ENCODE measurements around the gene UBA1.

DNA sequence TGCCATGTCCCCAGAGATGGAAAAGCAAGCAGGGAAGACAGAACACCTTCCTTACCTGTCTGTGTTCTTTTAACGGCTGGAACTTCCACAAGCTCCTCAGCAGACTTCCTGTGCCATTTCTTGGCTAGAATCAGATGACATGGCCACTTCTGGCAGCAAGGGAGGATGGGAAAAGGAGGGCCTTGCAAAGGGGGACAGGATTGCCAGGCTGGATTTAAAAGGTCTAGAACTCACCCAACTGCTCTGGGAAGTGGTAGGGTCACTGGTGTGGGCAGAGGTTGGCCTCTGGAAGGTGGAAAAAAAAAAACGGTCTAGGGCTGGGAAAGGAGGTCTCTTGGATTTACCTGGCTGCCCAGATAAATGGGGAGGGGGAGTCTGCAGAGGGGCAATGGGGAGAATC lies 37.5 kb downstream of the UBA1 start:
- TF ChIP-seq, protein P1, sequence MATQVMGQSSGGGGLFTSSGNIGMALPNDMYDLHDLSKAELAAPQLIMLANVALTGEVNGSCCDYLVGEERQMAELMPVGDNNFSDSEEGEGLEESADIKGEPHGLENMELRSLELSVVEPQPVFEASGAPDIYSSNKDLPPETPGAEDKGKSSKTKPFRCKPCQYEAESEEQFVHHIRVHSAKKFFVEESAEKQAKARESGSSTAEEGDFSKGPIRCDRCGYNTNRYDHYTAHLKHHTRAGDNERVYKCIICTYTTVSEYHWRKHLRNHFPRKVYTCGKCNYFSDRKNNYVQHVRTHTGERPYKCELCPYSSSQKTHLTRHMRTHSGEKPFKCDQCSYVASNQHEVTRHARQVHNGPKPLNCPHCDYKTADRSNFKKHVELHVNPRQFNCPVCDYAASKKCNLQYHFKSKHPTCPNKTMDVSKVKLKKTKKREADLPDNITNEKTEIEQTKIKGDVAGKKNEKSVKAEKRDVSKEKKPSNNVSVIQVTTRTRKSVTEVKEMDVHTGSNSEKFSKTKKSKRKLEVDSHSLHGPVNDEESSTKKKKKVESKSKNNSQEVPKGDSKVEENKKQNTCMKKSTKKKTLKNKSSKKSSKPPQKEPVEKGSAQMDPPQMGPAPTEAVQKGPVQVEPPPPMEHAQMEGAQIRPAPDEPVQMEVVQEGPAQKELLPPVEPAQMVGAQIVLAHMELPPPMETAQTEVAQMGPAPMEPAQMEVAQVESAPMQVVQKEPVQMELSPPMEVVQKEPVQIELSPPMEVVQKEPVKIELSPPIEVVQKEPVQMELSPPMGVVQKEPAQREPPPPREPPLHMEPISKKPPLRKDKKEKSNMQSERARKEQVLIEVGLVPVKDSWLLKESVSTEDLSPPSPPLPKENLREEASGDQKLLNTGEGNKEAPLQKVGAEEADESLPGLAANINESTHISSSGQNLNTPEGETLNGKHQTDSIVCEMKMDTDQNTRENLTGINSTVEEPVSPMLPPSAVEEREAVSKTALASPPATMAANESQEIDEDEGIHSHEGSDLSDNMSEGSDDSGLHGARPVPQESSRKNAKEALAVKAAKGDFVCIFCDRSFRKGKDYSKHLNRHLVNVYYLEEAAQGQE (IDR thresholded peaks at IDR 0.05; ENCODE audit: borderline replicate concordance in 1 of 2, low read depth in 1 of 2, low read length in 2 of 2), result no peak
- no peak for TF ChIP-seq NFE2L1 (CRISPR knock-in tag; IDR thresholded peaks at IDR 0.05; ENCODE audit: borderline replicate concordance)
- TF ChIP-seq ZNF253 (CRISPR knock-in tag; IDR thresholded peaks at IDR 0.05; ENCODE audit: borderline replicate concordance), result no peak
- TF ChIP-seq POLR2AphosphoS5 (IDR thresholded peaks at IDR 0.05; ENCODE audit: low read depth, low read length), result no peak
- TF ChIP-seq TARDBP (CRISPR knock-in tag; IDR thresholded peaks at IDR 0.05), result no peak
- TF ChIP-seq NCOR1 (IDR thresholded peaks at IDR 0.05; ENCODE audit: borderline replicate concordance, low read length), result no peak
- TF ChIP-seq, protein P2, sequence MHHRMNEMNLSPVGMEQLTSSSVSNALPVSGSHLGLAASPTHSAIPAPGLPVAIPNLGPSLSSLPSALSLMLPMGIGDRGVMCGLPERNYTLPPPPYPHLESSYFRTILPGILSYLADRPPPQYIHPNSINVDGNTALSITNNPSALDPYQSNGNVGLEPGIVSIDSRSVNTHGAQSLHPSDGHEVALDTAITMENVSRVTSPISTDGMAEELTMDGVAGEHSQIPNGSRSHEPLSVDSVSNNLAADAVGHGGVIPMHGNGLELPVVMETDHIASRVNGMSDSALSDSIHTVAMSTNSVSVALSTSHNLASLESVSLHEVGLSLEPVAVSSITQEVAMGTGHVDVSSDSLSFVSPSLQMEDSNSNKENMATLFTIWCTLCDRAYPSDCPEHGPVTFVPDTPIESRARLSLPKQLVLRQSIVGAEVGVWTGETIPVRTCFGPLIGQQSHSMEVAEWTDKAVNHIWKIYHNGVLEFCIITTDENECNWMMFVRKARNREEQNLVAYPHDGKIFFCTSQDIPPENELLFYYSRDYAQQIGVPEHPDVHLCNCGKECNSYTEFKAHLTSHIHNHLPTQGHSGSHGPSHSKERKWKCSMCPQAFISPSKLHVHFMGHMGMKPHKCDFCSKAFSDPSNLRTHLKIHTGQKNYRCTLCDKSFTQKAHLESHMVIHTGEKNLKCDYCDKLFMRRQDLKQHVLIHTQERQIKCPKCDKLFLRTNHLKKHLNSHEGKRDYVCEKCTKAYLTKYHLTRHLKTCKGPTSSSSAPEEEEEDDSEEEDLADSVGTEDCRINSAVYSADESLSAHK (CRISPR knock-in tag; IDR thresholded peaks at IDR 0.05; ENCODE audit: borderline replicate concordance), result no peak
- no peak for TF ChIP-seq NR2F2 (IDR thresholded peaks at IDR 0.05; ENCODE audit: borderline replicate concordance, low read depth)
- TF ChIP-seq ELF1 (CRISPR knock-in tag; IDR thresholded peaks at IDR 0.05), result no peak
- no peak for TF ChIP-seq ZNF350 (CRISPR knock-in tag; IDR thresholded peaks at IDR 0.05; ENCODE audit: borderline replicate concordance, low read depth)
- no peak for TF ChIP-seq TAF1 (CRISPR knock-in tag; IDR thresholded peaks at IDR 0.05)
